HG02610 (cell line): ENCODE data around the gene CATSPERD.

ENCODE experiments used
- ATAC-seq: cut with Tn5 transposase; IDR thresholded peaks from one replicate; pipeline ENCODE4 v1.9.1; 2021; ENCODE audit warnings: mild to moderate bottlenecking, moderate library complexity; ENCODE audit not compliant: unreplicated experiment

The CATSPERD gene, protein sequence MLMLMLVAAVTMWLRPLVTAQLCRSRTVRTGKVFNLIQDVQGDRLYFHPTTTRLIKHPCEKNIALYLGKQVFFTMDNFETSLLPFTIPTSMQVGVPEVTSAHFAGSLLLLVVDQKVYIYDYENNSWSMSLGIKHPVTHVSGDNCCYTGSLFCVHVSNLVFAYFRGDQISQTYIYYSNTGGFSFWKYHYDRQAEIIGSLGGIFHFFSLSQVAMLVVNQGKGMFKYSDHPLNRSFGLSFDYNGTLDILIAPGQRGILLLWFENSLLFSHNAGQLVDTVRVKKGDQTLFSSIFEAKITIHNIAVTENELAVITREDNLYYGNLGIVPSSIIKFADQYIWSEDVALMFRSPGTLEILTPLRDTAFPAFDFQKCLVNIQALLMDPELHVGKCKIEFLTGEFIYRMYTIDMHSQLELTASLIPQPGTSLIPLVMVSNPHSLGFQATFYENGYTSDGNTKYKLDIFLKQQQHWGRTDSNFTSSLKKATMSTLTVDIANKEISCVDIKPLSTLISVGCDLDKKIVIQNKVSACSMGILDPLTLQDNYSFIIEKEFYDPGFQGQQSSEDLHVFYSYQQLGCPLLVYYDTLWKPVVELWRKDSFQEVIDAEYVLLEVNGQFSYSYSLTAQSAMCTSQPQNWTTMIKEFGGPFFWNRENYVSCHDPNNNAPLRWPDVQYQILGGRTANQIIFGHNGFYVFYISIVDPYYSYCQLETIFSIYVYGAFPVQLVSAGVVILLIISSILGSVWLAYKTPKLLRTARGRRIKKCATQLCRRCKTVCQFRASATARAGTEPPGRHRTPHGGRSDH

GRCh38 chr19:5719961-5720790 lies at the start of gene CATSPERD, which contains the start of gene LONP1:
Gene CATSPERD, plus strand, starts transcription at chr19:5720637. Its CDS starts 101 bp downstream, at chr19:5720738.
Gene LONP1, minus strand, starts transcription at chr19:5720146. Its CDS starts 14 bp downstream, at chr19:5720132.
- peak; percentile 80 for ATAC-seq

DNA sequence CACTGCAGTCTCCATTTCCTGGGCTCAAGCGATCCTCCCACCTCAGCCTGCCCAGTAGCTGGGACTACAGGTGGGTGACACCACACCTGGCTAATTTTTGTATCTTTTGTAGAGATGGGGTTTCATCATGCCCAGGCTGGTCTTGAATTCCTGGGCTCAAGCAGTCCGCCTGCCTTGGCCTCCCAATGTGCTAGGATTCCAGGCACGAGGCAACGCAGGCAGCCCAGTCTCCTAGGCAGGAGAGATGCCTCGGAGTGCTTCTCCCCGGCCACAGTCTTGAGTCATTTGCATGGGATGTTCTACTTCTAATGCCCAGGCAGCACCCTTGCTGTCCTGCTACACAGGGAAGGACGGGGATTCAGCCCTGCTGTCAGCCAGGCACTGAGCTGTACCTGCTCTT lies 48.8 kb upstream of the CATSPERD start:
- no peak for ATAC-seq

GRCh38 chr19:5672708-5673459 lies 47.6 kb upstream of the CATSPERD start:
- no peak for ATAC-seq

DNA sequence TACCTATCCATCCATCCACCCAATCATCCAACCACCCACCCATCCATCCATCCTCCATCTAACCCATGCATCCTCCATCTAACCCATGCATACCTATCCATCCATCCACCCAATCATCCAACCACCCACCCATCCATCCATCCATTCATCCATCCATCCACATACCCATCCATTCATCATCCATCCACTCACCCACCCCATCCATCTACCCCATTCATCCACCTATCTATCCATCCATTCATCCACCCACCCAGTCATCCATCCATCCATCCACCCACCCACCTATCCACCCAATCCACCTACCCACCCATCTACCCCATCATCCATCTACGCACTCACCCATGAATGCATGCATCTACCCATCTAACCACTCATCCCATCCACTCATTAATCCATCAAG lies 46.7 kb upstream of the CATSPERD start:
- ATAC-seq: no peak

- ATAC-seq: no peak
Measured at GRCh38 chr19:5674714-5675113, 45.7 kb upstream of the CATSPERD start.

DNA sequence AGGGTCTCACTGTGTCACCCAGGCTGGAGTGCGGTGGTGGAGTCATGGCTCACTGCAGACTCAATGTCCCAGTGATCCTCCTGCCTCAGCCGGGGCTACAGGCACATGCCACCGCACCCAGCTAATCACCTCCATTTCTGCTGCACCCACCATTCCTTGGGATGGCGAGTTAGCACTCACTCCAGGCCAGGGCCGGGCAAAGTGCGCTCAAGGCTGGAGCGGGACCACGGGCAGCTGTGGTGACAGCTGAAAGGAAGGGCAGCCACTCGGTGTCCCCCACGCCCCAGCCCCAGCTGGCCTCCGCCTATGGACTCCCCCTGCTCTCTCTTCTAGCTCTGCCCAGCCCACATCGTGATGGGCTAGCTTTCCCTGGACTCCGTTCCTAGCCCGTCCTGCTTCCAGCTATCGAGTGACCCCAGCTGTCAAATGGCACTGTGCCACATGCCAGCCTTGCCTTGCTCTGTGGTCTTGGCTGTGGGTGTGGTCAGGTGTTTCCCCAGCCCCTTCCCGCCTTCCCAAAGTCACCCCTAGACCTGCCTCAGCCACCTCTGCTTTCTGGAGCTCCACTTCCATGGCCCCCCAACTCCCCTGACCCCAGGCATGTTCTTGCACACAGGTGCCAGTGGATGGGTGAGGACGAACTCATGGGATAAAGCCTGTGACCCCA lies 44.2 kb upstream of the CATSPERD start:
- no peak for ATAC-seq

GRCh38 chr19:5676772-5677105 lies 43.7 kb upstream of the CATSPERD start:
- no peak for ATAC-seq

DNA sequence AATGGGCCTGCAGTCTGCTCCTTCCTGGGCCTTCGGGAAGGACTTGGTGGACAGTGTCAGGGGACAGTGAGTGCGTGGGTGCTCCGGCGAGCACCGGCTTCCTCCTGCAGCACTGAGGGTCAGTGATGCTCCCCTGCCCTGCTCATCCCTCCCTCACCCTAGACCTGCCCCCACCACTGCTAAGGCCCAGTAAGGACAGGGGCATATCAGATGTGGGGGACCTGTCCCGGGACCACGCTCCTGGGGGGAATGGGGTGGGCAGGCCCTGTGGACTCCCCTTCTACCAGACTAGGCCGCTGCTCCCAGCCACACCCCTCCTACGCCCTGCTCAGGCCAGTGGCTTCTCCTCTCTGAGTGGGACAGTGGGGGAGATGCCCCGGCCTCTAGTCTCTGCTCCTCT lies 43.3 kb upstream of the CATSPERD start:
- no peak for ATAC-seq

- no peak for ATAC-seq
Measured at GRCh38 chr19:5677580-5677979, 42.9 kb upstream of the CATSPERD start.

GRCh38 chr19:5678071-5678718 lies 42.2 kb upstream of the CATSPERD start:
- ATAC-seq: no peak

GRCh38 chr19:5679289-5680083 lies 41.0 kb upstream of the CATSPERD start:
- ATAC-seq: no peak

- no peak for ATAC-seq
Measured at GRCh38 chr19:5680084-5680436, 40.4 kb upstream of the CATSPERD start.

DNA sequence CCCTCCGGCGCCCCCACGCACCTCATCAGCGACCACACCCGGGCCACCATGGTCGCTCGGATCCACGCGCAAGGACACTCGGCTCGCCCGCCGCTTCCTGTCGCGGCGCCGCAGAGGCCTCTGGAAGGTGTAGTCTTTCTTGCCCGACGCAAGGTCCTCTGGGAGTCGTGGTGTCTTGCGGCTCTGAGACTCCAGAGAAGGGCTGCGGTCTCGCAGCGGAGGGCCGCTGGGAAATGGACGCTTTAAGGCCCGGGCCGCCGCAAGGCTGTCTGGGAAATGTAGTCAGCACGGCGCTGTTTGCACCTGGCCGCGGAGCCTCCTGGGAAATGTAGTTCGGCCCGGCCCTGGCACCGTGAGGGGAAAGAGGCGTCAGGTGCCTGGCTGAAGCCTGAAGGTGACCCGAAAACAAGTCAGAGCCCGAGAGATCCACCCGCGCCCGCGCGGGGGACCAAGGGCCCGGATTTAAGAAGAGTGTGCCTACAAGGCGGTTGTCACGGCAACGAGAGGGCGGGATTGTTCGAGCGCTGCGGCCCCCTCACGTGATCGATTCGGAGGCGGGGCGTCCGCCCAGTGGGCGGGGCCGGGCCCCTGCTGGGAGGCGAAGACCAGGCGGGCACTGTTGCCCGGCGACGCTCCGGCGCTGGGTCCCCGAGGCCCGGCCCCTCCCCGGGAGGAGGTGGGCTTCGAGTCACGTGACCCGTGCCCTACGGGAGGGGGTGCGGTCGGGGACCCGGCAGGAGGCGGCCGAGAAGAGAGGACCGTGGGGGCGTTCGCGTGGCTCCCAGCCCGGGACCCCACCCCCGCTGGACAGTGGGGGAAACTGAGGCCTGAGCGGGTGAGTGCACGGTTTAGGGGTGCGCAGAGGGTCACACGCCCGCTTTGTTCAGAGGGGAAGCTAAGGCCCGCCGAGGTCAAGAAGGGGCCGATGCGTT lies 39.7 kb upstream of the CATSPERD start, which contains the start of the genes HSD11B1L and MICOS13:
TSS of gene HSD11B1L (plus strand) at position 591 of the 932 bp plus-strand sequence. CDS start 3,806 bp downstream, outside the sequence.
TSS of gene MICOS13 (minus strand) at position 80 of the 932 bp plus-strand sequence. CDS start at position 50, 30 bp downstream.
- peak; percentile 90 for ATAC-seq

- no peak for ATAC-seq
Measured at GRCh38 chr19:5681391-5682106, 38.9 kb upstream of the CATSPERD start.

DNA sequence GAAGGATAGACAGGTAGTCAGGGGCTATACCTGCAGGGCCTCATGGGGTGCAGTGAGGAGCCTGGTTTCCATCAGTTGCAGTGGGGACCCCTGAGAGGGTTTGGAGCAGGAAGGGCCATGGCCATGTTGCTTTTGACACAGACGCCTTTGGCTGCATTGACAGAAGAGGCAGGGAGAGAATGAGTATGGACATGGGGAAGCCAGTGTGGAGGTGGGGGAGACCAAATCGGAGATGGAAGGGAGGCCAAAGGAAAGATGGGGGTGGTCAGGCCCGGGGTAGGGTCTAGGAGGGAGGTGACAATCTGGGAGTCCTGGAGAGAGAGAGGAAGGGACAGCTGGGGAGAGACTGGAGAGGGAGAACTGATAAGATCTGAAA lies 38.3 kb upstream of the CATSPERD start:
- ATAC-seq: no peak

DNA sequence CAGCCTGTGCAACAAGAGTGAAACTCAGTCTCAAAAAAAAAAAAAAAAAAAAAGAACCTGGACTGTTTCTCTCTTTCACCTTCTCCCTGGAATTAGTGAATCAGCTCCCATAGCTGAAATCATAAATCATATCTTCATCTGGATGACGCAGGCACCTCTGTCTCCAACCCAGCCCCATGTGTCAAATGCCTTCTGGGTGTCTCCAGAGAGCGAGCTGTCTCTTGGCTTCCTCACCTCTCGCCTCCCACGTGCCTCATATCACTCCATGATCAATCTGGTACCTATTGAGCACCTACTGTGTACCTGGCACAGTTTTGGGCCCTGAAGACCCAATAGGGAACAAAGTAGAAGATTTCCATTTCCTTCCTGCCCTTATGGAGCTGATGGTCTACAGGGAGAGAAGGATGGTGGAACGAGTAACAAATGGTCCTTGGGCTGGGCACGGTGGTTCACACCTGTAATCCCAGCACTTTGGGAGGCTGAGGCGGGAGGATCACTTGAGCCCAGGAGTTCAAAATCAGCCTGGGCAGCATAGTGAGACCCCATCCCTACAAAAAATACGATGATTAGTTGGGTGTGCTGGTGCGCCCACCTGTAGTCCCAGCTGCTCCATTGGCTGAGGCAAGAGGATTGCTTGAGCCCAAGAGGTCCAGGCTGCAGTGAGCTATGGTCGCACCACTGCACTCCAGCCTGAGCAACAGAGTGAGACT lies 37.1 kb upstream of the CATSPERD start:
- ATAC-seq: no peak
